DMS 273 treated with DMSO at 0.1 percent for 48 hours (cell line): Measurements from ENCODE around the gene PLXNA4.
"Not testable (repeated sequence)": the region's sequence is repeated elsewhere in the genome, so short reads cannot be mapped to it uniquely, and the experiment has no call there.

Experiments
- DNase-seq: peaks from one replicate; lab custom pipeline; 2025; lab: John Stamatoyannopoulos, UW

PLXNA4 gene

GRCh38 chr7:132416395-132416794 lies 159.9 kb downstream of the PLXNA4 start:
- no peak for DNase-seq

DNA sequence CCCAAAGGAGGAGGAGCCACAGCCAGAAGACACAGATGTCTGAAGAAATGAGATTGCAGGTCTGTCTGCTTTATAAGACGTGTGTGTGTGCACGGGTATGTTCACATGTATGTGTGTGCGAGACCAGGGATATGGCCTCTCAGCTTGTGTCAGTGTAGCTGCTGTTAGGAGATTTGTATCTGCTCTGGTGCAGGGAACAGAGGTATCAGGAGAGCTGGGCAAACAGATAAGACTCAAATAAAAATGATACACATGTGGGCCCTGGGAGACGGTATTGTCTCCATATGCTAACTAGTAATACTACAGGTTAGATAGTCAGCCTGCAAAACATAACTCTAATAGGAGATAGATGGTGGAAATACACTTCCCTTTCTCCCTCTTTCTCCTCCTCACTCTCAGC lies 161.0 kb downstream of the PLXNA4 start:
- no peak for DNase-seq

DNA sequence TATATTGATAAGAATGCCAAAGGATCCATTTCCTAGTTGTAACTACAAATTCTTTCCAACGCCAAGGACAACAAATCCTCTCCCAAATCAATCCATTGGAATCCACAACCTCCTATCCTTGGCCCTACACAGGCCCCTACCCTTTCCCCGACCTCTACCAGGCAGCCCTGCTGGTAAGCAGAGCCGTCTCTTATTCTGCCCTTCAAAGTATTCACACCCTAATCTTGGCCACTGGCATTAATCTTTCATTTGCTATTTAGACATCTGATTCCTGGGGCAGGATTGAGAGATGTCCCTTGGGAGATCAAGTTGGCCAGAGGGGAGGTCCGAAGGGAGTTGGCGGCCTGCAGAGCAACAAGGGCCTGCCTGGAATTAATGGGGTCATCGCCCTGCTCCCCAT lies 161.4 kb downstream of the PLXNA4 start:
- no peak for DNase-seq

DNA sequence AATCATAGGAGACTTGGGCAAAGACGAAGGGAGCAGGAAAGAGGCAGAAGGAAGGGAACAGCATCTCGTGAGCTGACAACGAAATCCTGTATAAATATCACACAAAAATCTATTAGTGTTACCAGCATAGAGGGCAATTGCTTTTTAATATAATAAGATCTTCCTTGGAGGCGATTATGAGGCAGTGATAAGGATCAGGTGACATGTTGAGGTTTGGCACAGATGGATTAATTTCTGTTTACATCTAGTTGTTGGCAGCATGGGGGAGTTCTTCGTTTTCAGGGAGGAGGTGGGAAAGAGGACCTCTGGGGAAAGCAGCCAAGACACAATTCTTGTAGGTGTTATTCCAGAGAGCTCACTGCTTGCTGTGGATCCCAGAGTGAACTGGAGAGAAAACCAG lies 163.8 kb downstream of the PLXNA4 start:
- DNase-seq = peak; percentile 47

- DNase-seq = no peak
These were observed 165.3 kb downstream of the PLXNA4 start for GRCh38 chr7:132410861-132411541.

GRCh38 chr7:132410385-132410784 lies 165.9 kb downstream of the PLXNA4 start:
- DNase-seq = no peak

GRCh38 chr7:132407764-132408163 lies 168.5 kb downstream of the PLXNA4 start:
- DNase-seq = no peak

GRCh38 chr7:132406039-132406438 lies 170.2 kb downstream of the PLXNA4 start:
- DNase-seq = no peak

- no peak for DNase-seq
These were observed 172.0 kb downstream of the PLXNA4 start for GRCh38 chr7:132404261-132404660.

DNA sequence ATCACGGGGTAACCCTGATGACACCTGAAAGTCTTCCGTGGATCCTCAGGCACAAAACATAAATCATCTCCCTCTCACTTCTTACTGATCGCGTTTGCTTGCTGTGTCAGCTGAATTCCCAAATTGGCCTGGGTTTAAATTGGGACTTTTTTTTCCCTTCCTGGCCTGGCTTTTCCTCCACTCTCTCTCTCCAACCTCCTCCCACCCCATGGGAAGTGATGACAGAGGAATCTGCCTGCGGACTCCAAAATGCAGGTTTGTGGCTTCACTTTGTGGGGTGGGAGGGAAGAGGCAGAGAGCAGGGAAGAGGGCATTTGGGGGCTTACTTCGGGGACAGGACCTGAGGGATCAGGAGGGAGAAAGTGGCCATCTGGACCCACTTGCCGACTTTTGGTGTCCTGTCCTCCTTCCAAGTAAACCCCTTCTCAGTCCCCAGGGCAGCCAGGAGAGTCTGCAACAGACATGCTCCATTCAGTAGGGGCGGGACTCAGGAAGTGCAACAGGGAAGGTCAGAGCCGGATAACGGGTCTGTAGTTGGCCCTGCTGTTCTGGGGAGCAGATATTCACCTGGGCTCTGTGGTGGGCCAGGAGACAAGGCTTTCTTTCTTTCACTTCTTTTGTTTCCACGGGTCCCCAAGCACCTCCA lies 172.7 kb downstream of the PLXNA4 start:
- DNase-seq = no peak

GRCh38 chr7:132402751-132403245 lies 173.5 kb downstream of the PLXNA4 start:
- no peak for DNase-seq

DNA sequence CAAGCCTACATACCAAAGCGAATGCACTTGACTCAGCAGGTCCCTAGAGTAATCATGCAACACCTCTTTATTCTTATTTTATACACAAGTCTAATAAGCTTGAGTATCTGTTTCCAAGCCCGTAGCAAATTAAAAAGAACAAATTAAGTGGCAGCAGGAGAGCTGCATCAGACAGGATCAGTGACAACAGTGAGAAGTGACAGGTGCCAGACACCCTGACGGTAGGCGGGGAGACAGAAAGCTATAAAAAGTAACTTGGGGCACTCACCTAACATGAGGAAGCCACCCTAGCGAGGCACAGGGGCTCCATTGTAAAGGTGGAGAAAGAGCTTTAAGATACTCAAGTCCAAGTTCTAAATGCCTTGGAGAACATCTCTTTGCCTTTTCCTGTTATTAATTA lies 174.2 kb downstream of the PLXNA4 start:
- DNase-seq = no peak

- DNase-seq = no peak
These were observed 175.6 kb downstream of the PLXNA4 start for GRCh38 chr7:132400561-132401142.

- DNase-seq = no peak
These were observed 176.9 kb downstream of the PLXNA4 start for GRCh38 chr7:132399367-132399766.

DNA sequence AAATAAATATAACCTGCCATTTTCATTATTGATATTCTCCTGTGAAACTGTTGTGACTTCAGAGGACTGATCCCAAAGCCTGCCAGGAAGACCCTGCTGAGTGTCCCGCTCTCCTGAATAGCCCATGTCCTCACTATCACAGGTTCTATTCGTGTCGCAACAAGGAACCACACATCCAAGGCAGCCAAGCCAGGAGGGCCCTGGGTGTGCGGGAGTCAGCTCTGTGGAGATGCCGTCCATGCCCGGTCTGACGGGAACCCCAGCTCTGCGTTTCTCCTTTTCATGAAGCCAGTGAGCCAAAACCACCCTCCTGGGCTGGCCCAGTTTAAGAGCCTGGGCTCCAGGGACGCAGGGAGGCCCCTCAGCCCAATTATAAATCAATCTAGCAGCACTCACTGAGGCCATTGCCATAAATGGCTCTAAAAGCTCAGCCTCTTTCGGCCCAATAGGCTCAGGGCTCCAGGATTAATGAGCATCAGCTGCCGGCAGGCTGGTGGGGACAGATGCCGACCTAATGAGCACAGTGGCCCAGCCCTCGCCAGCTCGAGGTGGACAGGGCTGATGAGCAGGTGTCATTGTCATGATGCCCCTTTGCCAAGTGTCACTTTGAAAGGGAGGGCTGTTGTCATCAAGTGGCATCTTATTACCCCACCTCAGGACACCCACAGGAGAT lies 177.9 kb downstream of the PLXNA4 start:
- DNase-seq = no peak

- no peak for DNase-seq
These were observed 179.2 kb downstream of the PLXNA4 start for GRCh38 chr7:132397070-132397469.

DNA sequence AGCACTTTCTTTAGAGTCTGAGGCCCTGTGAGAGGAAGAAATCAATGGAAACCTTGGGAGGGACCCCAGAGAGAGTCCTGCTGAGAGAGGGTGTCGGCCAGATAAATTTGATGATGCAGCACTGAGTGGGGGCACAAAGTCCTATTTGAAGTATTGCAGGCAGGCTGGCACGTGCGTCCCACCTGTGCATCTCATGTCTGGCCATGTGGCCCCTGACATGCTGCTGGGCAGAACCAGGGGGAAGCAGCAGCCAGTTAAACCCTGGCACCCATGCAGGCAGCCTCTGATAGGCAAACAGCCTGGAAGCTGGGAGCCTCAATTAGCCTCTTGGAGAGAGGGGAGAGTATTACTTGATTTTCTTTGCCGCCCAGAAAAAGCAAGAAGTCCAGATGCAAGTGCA lies 180.9 kb downstream of the PLXNA4 start:
- no peak for DNase-seq

GRCh38 chr7:132394283-132395198 lies 181.7 kb downstream of the PLXNA4 start:
- no peak for DNase-seq

DNA sequence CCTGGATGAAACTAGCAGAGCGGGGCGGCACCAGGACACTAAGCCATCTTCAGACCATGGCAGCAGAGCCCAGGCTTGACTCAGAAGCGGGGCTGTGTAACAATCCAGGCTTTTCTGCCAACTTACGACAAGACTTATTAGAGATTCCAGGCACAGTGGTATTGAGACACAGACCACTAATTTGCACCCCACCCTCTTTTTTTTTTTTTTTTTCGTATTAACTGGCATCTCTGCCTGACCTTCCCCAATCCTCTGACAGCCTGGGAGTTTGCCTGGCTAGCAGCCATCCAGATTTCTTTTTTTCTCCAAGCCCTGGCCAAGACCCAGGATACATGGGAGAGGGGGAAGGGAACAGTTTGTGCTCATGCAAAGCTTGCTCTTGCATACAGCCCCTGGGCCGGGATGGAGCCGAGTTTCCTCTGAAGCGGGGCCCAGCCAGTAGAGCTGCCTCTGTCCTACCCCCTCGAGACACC lies 182.4 kb downstream of the PLXNA4 start:
- DNase-seq = peak; percentile 37

- DNase-seq = no peak
These were observed 183.6 kb downstream of the PLXNA4 start for GRCh38 chr7:132392713-132393112.

GRCh38 chr7:132390705-132391104 lies 185.6 kb downstream of the PLXNA4 start:
- DNase-seq = no peak

DNA sequence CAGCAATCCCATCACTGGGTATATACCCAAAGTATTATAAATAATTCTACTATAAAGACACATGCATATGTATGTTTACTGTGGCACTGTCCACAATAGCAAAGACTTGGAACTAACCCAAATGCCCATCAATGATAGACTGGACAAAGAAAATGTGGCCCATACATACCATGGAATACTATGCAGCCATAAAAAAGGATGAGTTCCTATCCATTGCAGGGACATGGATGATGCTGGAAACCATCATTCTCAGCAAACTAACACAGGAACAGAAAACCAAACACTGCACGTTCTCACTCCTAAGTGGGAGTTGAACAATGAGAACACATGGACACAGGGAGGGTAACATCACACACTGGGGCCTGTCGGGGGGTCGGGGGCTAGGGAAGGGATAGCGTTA lies 186.2 kb downstream of the PLXNA4 start:
- DNase-seq = not testable (repeated sequence)
